Fibroblast of mammary gland (primary cell): Measurements from ENCODE around the gene IPMK.
"Not testable (repeated sequence)": the region's sequence is repeated elsewhere in the genome, so short reads cannot be mapped to it uniquely, and the experiment has no call there.

Experiments used
- DNase-seq: peaks from one replicate; pipeline ENCODE4 v3.0.0-alpha.2; 2010; ENCODE audit warnings: low read depth
- H3K4me3 ChIP-seq: 2 replicates; pipeline ENCODE4 v1.5.1; 2011; ENCODE audit warnings: low read depth, mild to moderate bottlenecking, low read length, moderate library complexity; ENCODE audit not compliant: control insufficient read depth
- TF ChIP-seq, protein P1 (sequence below): conservative IDR thresholded peaks from 2 replicates; pipeline ENCODE4 v1.5.1; 2011; ENCODE audit warnings: low read depth, low read length, inconsistent platforms; ENCODE audit not compliant: control insufficient read depth, insufficient read depth

IPMK gene

DNA sequence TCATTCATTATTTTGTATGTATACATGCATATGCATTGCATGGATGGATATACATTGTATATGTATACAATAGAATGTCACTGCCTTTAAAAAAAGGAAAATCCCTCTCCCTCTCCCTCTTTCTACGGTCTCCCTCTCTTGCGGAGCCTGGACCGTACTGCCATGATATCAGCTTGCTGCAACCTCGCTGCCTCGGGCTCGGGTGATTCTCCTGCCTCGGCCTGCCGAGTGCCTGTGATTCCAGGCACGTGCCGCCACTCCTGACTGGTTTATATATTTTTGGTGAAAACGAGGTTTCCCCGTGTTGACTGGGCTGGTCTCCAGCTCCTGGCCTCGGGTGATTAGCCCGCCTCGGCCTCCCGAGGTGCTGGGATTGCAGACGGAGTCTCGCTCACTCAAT lies 24.4 kb downstream of the IPMK start:
- H3K4me3 ChIP-seq = no peak overlapping the region
- DNase-seq = no peak
- TF ChIP-seq, protein P1, sequence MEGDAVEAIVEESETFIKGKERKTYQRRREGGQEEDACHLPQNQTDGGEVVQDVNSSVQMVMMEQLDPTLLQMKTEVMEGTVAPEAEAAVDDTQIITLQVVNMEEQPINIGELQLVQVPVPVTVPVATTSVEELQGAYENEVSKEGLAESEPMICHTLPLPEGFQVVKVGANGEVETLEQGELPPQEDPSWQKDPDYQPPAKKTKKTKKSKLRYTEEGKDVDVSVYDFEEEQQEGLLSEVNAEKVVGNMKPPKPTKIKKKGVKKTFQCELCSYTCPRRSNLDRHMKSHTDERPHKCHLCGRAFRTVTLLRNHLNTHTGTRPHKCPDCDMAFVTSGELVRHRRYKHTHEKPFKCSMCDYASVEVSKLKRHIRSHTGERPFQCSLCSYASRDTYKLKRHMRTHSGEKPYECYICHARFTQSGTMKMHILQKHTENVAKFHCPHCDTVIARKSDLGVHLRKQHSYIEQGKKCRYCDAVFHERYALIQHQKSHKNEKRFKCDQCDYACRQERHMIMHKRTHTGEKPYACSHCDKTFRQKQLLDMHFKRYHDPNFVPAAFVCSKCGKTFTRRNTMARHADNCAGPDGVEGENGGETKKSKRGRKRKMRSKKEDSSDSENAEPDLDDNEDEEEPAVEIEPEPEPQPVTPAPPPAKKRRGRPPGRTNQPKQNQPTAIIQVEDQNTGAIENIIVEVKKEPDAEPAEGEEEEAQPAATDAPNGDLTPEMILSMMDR = no peak

GRCh38 chr10:58241346-58241745 lies 26.3 kb downstream of the IPMK start:
- DNase-seq = peak; percentile 19
- TF ChIP-seq, protein P1 = no peak
- no peak overlapping the region for H3K4me3 ChIP-seq

DNA sequence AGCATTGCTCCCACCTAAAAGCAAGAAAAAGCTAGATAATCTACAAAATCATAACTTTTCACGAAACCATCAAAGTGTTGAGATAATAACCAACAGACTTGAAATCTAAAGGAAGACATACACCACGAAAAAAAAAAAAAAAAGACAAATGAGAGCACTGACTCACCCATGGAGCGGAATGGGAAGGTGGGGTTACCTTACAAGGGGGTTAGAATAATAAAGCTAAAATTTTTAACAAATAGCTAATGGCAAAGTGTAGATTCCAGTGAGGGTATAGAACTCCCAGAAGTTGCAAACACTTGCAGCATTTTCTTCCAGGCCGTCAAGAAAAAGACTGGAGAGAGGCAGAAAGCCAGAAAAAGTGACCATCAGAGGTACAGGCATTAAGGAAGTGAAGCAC lies 27.2 kb downstream of the IPMK start:
- TF ChIP-seq, protein P1 = no peak
- peak; percentile 44 for DNase-seq
- no peak overlapping the region for H3K4me3 ChIP-seq

- TF ChIP-seq, protein P1 = no peak
These were observed 28.0 kb downstream of the IPMK start for GRCh38 chr10:58239561-58240169.

GRCh38 chr10:58237014-58237834 lies 30.5 kb downstream of the IPMK start:
- no peak overlapping the region for H3K4me3 ChIP-seq
- TF ChIP-seq, protein P1 = no peak
- DNase-seq = peak; percentile 89

More at GRCh38 chr10:58239561-58240169, 28.0 kb downstream of the IPMK start:
- DNase-seq = peak; percentile 66
- no peak overlapping the region for H3K4me3 ChIP-seq

GRCh38 chr10:58229856-58230255 lies 37.8 kb downstream of the IPMK start:
- not testable (repeated sequence) for DNase-seq, H3K4me3 ChIP-seq

- no peak for DNase-seq
- H3K4me3 ChIP-seq = no peak overlapping the region
- TF ChIP-seq, protein P1 = no peak
These were observed 42.0 kb downstream of the IPMK start for GRCh38 chr10:58225654-58226053.
